Esophagus mucosa (tissue), 1 donor: ENCODE results near the gene USP26. TPM values are rescaled to one million over a fixed set of nuclear protein-coding genes. Genes with fewer than 3 reads are reported as not detected.
"Not testable (repeated sequence)": the region's sequence is repeated elsewhere in the genome, so short reads cannot be mapped to it uniquely, and the experiment has no call there.

Experiments
- ATAC-seq: fragments of 200-7000 bp; cut with Tn5 transposase; one replicate; pipeline ENCODE4 v1.9.1; 2020
- total RNA-seq: library from RNA; stranded (reverse); gene quantifications from one replicate; pipeline ENCODE4 v1.2.4, GENCODE V29; 2023
- donor health status: DM: yes; HTN: yes; CAD: no.

Gene USP26, protein sequence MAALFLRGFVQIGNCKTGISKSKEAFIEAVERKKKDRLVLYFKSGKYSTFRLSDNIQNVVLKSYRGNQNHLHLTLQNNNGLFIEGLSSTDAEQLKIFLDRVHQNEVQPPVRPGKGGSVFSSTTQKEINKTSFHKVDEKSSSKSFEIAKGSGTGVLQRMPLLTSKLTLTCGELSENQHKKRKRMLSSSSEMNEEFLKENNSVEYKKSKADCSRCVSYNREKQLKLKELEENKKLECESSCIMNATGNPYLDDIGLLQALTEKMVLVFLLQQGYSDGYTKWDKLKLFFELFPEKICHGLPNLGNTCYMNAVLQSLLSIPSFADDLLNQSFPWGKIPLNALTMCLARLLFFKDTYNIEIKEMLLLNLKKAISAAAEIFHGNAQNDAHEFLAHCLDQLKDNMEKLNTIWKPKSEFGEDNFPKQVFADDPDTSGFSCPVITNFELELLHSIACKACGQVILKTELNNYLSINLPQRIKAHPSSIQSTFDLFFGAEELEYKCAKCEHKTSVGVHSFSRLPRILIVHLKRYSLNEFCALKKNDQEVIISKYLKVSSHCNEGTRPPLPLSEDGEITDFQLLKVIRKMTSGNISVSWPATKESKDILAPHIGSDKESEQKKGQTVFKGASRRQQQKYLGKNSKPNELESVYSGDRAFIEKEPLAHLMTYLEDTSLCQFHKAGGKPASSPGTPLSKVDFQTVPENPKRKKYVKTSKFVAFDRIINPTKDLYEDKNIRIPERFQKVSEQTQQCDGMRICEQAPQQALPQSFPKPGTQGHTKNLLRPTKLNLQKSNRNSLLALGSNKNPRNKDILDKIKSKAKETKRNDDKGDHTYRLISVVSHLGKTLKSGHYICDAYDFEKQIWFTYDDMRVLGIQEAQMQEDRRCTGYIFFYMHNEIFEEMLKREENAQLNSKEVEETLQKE
- total RNA-seq, result not detected

DNA sequence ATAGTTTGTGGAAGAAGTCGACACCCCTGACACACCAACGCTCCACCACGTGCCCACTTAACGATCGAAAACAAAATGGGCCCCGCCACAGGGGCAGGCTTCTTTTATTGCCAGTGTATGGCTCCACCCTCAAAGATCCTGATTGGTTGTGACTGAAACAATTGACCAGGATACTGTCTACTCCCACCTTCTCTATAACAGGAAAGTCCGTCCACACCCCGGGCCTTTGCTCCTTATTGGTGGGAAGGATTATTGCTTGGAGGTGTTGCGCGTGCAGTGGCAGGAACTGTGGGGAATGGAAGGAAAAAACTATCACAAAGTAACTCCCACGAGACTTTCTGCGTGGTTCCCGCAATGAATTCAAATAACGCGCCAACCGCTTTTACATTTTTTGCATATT is at the start of gene USP26:
Gene USP26 (minus strand): TSS at position 79 of the 400 bp plus-strand sequence. CDS start 68,889 bp downstream, outside the sequence.
- no peak for ATAC-seq

GRCh38 chrX:133134282-133134681 is 37.4 kb upstream of the USP26 start:
- no peak for ATAC-seq

DNA sequence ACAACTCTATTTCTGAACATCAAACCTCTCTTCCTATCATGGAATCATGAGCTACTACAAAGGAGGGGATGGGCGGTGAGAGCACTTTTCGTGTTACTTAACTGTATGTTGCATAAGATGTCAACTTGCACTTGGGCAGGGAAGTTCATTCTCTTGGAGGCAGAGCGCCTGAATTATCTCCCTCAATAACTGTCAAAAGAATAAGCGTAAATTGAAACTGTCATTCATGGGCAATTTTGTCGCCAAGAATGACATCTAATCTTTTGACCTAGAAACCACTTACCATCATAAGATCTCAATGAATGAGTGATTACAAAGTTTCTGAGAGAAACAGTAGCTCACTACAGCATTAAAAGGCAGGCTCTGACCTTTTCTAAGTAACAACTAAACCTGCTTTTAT is 23.5 kb upstream of the USP26 start:
- no peak for ATAC-seq

- no peak for ATAC-seq
Measured at GRCh38 chrX:133094098-133094731, 2.7 kb downstream of the USP26 start.

DNA sequence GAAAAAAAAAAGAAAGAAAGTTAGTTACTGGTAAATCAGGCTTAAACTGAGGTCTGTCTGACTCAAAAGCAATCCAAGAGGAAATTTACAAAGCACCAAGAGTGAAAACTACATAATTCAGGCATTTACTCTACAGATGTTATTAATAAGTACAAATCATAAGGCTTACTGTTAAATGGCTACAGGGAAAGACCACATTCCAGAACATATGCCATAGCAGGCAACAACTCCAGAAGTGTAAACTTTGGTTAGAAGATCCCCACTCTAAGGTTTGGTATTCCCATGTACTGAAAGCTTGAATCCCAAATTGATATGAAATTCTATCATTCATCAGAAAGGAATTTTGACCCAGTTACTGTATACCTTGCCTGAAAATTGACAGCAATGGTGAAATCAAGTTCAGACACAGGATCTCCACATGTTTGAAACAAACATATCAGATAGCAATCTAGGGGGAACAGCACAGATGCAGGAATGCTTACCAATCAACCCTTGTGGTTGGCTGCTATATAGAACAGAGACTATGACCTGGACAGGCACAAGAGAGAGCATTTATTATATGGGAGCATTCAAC is 6.6 kb downstream of the USP26 start:
- no peak for ATAC-seq

GRCh38 chrX:133089411-133089810 is 7.5 kb downstream of the USP26 start:
- no peak for ATAC-seq

- ATAC-seq, result peak; percentile 92
Measured at GRCh38 chrX:133085785-133086184, 11.1 kb downstream of the USP26 start.

DNA sequence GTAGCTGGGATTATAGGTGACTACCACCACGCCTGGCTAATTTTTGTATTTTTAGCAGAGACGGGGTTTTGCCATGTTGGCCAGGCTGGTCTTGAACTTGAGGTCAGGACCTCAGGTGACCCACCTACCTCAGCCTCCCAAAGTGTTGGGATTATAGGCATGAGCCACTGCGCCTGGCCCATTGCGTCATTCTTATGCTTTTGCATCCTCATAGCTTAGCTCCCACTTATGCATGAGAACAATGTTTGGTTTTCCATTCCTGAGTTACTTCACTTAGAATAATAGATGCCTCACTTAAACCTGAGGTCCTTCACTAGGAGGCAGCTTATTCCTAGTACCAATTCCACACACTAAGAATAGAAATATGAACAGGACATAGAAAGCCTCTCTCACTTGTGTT is 11.9 kb downstream of the USP26 start:
- not testable (repeated sequence) for ATAC-seq

DNA sequence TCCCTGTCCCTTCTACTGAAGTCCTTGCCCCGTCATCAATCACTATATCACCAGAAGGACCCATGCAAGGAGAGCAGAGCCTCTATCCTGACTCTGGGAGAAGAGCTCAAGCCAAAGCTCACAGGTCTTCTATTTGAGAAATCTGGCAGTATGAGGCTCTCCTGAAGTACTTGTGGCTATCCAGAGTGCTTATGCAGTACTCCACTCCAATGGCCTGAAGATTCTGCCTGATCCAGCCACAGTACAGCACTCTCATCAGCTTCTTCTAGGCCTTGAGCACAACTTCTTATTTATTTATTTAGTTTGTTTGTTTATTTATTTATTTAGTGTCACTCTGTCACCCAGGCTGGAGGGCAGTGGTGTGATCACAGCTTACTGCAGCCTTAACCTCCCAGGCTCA is 13.0 kb downstream of the USP26 start:
- no peak for ATAC-seq

- ATAC-seq, result no peak
Measured at GRCh38 chrX:133081990-133082389, 14.9 kb downstream of the USP26 start.

- not testable (repeated sequence) for ATAC-seq
Measured at GRCh38 chrX:133077856-133078255, 19.1 kb downstream of the USP26 start.

- no peak for ATAC-seq
Measured at GRCh38 chrX:133072566-133072965, 24.3 kb downstream of the USP26 start.

DNA sequence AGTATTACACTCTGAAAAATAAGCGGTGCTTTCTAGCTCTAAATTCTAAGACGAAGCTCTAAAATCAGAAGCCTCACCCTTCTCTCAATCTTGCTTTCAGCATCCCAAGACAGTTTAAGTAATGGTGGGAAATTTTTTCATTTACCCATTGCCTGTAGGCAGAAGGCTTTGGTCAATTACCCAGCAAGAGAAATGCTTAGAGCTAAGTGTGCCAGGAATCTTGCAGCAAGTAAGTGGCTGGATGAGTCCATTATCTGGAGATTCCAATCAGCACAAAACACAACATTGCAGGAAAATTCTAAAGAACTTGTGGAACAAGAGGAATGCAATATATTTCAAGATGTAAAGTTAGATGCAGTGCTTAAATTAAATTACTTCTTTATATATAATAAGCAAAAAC is 28.4 kb downstream of the USP26 start:
- no peak for ATAC-seq

- peak; percentile 46 for ATAC-seq
Measured at GRCh38 chrX:133056341-133056740, 40.6 kb downstream of the USP26 start.

- no peak for ATAC-seq
Measured at GRCh38 chrX:133054761-133055405, 42.0 kb downstream of the USP26 start.

- ATAC-seq, result peak; percentile 55
Measured at GRCh38 chrX:133053861-133054598, 42.9 kb downstream of the USP26 start.

DNA sequence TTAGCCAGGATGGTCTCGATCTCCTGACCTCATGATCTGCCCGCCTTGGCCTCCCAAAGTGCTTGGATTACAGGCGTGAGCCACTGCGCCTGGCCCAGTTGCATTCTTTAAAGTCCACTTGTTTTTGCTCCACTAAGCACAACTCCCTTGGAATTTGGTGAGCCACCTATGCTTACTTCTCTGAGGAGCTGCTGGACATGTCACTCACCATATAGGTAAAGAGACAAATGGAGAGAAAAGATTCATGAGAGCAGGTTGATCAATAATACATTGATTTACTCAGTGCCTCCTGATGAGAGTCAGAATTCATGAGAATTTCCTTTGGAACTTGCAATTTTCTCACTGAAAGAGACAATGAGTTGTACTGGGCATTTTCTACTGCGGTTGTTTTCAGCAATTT is 48.2 kb downstream of the USP26 start:
- ATAC-seq, result no peak

DNA sequence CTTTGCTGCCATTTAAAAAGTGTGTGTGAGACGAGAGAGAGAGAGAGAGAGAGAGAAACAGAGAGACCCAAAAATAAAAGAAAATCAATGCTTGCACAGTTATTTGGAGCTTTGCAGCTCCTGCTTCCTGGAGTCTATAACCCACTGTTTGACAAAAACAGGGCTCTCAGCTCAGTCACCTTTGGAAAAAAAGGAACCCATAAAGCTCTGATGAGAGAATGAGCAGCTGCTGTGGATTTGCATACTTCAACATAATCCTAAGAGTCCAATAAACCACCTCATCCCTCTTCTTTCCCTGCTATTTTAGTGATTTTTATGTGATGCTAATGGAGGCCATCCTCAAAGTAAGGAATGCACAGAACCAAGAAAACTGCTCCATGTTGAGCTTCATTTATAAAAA is 50.3 kb downstream of the USP26 start:
- no peak for ATAC-seq

GRCh38 chrX:133045986-133046385 is 50.9 kb downstream of the USP26 start:
- no peak for ATAC-seq

- ATAC-seq, result not testable (repeated sequence)
Measured at GRCh38 chrX:133044145-133044786, 52.6 kb downstream of the USP26 start.

DNA sequence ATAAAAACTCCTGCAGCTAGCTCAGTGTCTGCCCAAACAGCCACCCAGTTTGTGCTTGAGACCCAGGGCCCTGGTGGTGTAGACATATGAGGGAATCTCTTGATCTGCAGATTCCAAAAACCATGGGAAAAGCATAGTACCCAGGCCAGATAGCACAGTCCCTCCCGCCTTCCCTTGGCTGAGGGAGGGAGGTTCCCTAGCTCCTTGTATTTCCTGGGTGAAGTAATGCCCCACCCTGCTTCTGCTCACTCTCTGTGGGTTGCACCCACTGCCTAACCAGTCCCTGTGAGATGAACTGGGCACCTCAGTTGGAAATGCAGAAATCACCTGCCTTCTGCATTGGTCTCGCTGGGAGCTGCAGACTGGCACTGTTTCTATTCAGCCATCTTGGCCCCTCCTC is 54.6 kb downstream of the USP26 start:
- no peak for ATAC-seq
